CD4-positive, alpha-beta T cell treated with Interleukin-15 for 4 hours (primary cell): ENCODE measurements around the gene CABP4.

Source experiments
- DNase-seq: peaks from one replicate; pipeline ENCODE4 v3.0.0-alpha.2; 2020; ENCODE audit warnings: low spot score

Gene CABP4

GRCh38 chr11:67496113-67496512 lies 41.0 kb downstream of the CABP4 start:
- no peak for DNase-seq

- no peak for DNase-seq
Observed at GRCh38 chr11:67497656-67498291, 42.6 kb downstream of the CABP4 start.

- DNase-seq: no peak
Observed at GRCh38 chr11:67498544-67498972, 43.4 kb downstream of the CABP4 start.

- no peak for DNase-seq
Observed at GRCh38 chr11:67499808-67500483, 44.8 kb downstream of the CABP4 start.

- DNase-seq: no peak
Observed at GRCh38 chr11:67500484-67500821, 45.3 kb downstream of the CABP4 start.

- DNase-seq: no peak
Observed at GRCh38 chr11:67500831-67501715, 45.9 kb downstream of the CABP4 start.

GRCh38 chr11:67501854-67502253 lies 46.7 kb downstream of the CABP4 start:
- no peak for DNase-seq

- no peak for DNase-seq
Observed at GRCh38 chr11:67502328-67502979, 47.3 kb downstream of the CABP4 start.

GRCh38 chr11:67503119-67504004 lies 48.2 kb downstream of the CABP4 start:
- no peak for DNase-seq

- no peak for DNase-seq
Observed at GRCh38 chr11:67504005-67504949, 49.1 kb downstream of the CABP4 start.

- DNase-seq: peak; percentile 66
Observed at GRCh38 chr11:67504950-67505581, 49.9 kb downstream of the CABP4 start, which contains the start of gene PITPNM1. Gene PITPNM1 (minus strand): TSS chr11:67505363. CDS start chr11:67504180, 1,183 bp downstream.

GRCh38 chr11:67505605-67506396 lies 50.6 kb downstream of the CABP4 start:
- peak; percentile 92 for DNase-seq

GRCh38 chr11:67506426-67507051 lies 51.4 kb downstream of the CABP4 start:
- DNase-seq: no peak

GRCh38 chr11:67507242-67507863 lies 52.2 kb downstream of the CABP4 start:
- DNase-seq: no peak

- peak; percentile 99 for DNase-seq
Observed at GRCh38 chr11:67507864-67508485, 52.8 kb downstream of the CABP4 start, which contains the start of gene CDK2AP2. Gene CDK2AP2 (minus strand): TSS chr11:67508162. CDS start chr11:67508082, 80 bp downstream.

- peak; percentile 99 for DNase-seq
Observed at GRCh38 chr11:67508486-67509121, 53.5 kb downstream of the CABP4 start.

- no peak for DNase-seq
Observed at GRCh38 chr11:67510023-67510345, 54.8 kb downstream of the CABP4 start.
